Retinal pigment epithelial cell (primary cell): ENCODE data around the gene TCERG1L.

Experiments
- DNase-seq: peaks from one replicate; pipeline ENCODE4 v3.0.0-alpha.2; 2010; ENCODE audit warnings: low read depth
- H3K4me3 ChIP-seq: 2 replicates; pipeline ENCODE4 v1.5.1; 2011; ENCODE audit warnings: mild to moderate bottlenecking, low read length, control low read depth, moderate library complexity
- TF ChIP-seq, protein P1 (sequence below): conservative IDR thresholded peaks from 2 replicates; pipeline ENCODE4 v1.5.1; 2011; ENCODE audit warnings: low read depth, low read length, control low read depth, inconsistent platforms

TCERG1L gene

DNA sequence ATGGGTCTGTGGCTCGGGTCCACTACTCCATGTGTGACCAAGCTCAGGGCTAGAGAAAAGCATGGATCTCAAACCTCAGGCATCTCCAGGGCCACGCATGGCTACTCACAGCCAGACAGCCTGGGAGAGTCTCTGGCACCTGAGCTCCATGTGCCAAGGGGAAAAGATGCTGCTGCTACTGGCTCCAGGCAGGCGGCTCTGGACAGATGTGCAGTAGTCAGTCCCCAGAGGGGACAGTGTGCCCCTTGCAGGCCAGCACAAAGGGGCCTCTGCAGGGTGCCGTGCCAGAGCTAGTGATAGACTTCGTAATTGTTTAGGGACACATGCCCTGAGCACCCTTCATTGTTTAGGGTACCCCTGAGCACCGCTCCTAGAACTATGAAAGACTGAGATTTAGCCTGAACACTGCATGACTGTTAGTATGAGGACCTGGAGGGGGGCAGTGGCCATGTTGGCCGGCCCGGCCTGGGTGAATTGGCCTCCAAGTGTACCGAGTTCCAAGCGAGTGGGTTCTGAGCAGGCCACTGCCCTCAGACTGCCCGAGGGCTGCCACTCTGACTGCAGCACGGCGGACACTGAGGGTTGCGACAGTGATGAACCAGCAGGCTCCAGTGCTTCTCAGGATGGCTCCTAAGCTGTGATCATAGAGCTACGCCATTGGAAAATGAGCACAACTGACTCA lies 80.7 kb downstream of the TCERG1L start:
- no peak overlapping the region for H3K4me3 ChIP-seq
- TF ChIP-seq, protein P1, sequence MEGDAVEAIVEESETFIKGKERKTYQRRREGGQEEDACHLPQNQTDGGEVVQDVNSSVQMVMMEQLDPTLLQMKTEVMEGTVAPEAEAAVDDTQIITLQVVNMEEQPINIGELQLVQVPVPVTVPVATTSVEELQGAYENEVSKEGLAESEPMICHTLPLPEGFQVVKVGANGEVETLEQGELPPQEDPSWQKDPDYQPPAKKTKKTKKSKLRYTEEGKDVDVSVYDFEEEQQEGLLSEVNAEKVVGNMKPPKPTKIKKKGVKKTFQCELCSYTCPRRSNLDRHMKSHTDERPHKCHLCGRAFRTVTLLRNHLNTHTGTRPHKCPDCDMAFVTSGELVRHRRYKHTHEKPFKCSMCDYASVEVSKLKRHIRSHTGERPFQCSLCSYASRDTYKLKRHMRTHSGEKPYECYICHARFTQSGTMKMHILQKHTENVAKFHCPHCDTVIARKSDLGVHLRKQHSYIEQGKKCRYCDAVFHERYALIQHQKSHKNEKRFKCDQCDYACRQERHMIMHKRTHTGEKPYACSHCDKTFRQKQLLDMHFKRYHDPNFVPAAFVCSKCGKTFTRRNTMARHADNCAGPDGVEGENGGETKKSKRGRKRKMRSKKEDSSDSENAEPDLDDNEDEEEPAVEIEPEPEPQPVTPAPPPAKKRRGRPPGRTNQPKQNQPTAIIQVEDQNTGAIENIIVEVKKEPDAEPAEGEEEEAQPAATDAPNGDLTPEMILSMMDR, result no peak
- DNase-seq, result no peak

DNA sequence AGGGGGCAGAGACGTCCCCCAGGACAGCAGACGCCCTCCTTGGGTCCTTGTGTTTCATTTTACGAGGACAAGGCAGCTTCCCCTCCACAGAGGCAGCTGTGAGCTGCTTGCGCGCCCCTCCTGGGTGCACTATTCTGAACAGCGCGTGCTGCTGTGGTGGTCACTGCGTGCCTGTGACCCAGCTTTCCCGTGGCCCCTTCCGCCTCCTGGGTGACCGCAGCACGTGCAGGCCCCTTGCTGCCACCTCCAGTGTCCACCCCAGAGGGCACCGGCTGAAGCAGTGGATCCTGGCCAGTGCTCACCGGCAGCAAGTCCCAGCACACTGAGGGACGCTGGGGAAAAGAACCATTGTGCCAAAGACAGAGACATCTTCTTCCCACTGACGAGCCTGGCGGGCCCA lies 81.4 kb downstream of the TCERG1L start:
- TF ChIP-seq, protein P1, result no peak
- DNase-seq, result no peak
- H3K4me3 ChIP-seq, result no peak overlapping the region

DNA sequence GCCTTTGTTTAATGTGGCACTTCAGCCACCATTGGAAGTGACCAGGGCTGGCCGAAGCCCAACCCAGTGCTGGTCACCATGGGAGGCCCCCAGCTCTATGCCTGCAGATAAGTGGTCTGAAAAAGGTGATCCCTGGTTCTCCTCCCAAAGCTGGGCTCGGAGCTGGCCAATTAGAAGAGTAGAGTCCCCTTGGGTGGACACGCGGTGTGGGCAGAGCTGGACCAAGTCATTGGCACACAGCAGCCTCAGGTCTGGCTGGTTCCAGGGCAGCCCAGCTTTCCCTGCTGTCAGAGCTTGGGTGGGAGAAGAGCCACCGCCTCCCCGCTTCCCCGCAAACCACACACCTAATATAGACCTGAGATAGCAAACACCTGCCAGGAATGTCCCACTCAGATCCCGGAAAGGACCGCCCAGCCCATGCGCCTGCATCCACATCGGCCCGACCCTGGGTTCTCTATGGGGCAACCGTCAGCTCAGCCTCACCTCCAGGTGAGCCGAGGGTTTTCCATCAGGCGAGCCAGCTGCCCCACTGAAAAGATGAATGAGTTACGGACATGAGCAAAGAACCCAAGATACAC lies 84.3 kb downstream of the TCERG1L start:
- DNase-seq, result no peak
- H3K4me3 ChIP-seq, result no peak overlapping the region
- TF ChIP-seq, protein P1, result no peak

DNA sequence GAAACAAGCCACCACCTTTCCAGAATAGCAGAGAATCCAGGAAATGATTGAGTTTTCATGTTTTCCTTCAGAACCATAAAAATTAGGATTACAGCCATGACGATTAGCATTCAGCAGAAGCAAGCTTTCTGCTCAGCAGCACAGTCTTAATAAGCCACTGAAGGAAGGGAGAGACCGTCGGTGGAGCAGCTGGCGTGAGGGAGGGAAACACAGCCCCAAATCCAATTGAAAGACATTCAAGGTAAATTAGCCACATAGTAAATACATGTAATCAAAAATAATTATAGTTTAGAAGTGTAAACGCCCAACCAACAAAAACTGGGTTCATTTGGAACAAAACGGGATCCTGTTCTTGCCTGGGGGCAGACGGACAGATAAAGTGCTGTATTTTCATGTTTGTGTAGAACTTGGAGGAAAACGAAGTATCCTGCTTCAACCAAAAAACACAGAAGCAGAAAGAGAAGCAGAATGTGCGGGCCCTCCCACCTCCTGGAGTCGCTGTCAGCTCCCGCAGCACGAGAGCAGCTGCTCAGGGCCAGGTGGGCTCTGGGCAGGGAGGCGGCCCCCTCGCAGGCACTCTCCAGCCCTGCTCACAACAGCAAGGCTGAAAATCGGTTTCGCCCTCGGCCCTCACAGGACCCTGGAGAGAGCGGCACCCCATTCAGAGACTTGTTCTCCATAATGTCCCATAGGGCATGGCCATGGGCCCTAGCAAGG lies 84.9 kb downstream of the TCERG1L start:
- TF ChIP-seq, protein P1, result no peak
- DNase-seq, result no peak
- no peak overlapping the region for H3K4me3 ChIP-seq

DNA sequence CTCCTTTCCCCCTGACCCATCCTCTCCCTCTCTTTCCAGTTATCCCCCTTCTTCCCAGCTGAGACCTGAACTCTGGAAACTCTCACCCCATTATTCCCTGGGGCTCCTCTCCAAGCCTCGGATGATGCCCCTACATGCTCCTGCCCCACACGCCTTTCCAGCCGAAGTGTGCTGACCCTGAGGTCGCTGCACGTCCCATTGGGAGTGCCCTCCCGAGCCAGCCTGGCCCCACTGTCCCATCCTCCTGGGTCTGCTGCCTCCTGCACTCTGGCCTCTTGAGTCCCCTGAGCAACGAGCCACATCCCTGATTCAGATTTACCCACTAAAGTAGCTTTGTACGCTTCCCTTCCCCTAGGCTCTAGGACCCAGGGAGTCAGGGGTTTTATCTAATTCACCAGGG lies 87.4 kb downstream of the TCERG1L start:
- DNase-seq, result no peak
- H3K4me3 ChIP-seq, result no peak overlapping the region
- TF ChIP-seq, protein P1, result no peak

DNA sequence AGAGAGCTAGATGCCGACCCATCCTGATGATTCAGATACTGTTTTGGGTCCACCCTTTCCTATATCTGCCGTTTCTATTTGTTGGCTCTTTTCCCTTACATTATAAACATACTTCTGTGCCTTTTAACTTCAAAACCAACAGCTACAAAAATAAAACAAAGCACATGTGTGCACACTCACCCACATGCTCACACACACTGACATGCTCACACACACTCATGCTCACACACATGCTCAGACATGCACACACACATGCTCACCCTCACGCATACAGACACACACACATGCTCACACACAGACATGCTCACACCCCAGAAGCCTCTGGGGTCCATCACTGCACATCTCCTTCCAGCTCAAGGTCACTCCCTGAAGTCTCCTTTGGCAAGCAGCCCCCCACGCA lies 88.1 kb downstream of the TCERG1L start:
- H3K4me3 ChIP-seq, result no peak overlapping the region
- TF ChIP-seq, protein P1, result no peak
- DNase-seq, result no peak
